Breast epithelium (tissue), 3 donors: ENCODE measurements around the gene SLC43A2.

Source experiments
- POLR2A ChIP-seq: fragments of 450-650 bp; IDR thresholded peaks from one replicate; pipeline ENCODE4 v1.6.1; 2016; ENCODE audit warnings: antibody characterized with exemption, mild to moderate bottlenecking, moderate library complexity
- POLR2AphosphoS5 ChIP-seq, 3 donors: sonication (generic); formaldehyde crosslinking; IDR thresholded peaks; one replicate each; pipeline ENCODE4 v1.6.1; 2017; ENCODE audit warnings: antibody characterized with exemption in 3 of 3

GRCh38 chr17:1621273-1621954 lies 7.2 kb downstream of the SLC43A2 start:
- TF ChIP-seq POLR2AphosphoS5 (IDR thresholded peaks at IDR 0.05) (no peak), POLR2A (no peak)
